Ramos (cell line): ENCODE measurements around the gene CNRIP1.
"Not testable (repeated sequence)": the region's sequence is repeated elsewhere in the genome, so short reads cannot be mapped to it uniquely, and the experiment has no call there.

Experiments used
- in situ Hi-C: fragments of 300-500 bp; cut with MboI; formaldehyde crosslinking; loops from one replicate; pipeline ENCODE4 v1.14.3; 2022; ENCODE audit warnings: low sequenced_read_pairs; ENCODE audit not compliant: unreplicated experiment

The CNRIP1 gene

DNA sequence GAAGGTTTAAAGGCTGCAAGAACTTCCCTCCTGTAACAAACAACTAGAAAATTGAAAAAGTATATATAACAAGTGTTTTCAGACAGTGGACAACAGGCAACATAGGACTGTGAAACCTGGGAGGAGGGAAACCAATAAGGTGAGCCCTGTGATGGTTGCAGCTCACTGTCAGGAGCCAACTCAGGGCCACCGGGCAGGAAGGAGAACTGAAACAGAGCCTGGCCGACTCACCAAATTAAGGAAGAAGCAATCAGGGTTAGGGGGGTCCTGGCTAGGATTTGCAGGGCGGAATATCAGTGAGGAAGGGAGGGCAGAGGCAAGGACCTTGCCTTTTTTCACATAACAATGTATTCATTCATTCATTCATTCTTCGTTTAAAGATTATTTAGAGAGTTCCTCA is 21.8 kb upstream of the CNRIP1 start:
- in situ Hi-C loops = loop anchor here (25.0 kb wide), 1 partner anchor 571 kb away; no protein-coding TSS in a partner anchor

DNA sequence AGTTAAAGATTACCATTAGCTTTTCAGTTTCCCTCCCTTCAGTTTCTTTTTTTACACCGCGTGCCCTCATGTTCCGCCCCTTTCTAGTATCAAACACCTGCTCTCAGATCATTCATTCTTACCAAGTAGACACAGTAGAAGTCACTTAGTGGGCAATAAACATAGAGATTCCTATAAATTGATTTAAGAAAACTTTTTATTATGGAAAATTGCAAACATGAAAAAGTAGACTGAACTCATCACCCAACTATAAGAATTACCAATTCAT is 21.2 kb upstream of the CNRIP1 start:
- in situ Hi-C loops = loop anchor here (25.0 kb wide), 1 partner anchor 571 kb away; no protein-coding TSS in a partner anchor

DNA sequence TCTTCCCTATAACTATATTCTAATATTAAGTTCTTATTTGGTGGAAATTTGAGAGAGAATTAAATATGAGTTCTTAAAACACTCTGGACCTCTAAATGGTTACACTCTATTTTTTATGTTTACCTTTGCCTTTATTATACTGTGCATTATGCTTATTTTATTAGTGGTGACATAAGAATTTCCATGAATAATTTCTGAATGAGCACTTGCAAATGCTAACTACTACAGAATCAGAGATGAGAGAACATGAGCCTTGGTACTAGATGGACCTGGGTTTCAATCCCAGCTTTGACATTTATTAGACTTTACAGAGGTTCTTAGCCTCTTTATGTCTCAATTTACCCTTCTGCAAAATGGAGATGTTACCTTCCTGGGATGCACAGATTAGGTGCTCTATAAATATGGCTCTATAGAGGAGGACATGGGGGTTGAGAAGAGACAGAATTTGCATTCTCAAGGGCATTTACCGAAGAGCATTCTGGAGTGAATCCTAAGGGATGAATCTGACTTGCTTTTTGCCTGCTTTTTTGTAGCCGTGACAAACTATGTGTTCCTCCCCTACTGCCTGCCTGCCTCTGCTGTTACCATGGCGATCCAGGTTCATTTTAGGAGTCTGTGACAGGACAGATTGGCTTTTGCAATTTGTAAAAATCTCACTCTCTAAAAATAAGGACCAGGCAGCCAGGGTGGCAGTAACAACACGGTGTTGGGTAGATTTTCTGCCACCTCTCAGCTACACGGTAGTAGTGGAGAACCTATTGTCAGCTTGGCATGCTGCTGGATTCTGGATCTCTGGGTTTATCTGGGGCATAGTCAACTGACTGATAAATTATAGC is 20.7 kb upstream of the CNRIP1 start:
- in situ Hi-C loops = loop anchor here (25.0 kb wide), 1 partner anchor 572 kb away; no protein-coding TSS in a partner anchor

DNA sequence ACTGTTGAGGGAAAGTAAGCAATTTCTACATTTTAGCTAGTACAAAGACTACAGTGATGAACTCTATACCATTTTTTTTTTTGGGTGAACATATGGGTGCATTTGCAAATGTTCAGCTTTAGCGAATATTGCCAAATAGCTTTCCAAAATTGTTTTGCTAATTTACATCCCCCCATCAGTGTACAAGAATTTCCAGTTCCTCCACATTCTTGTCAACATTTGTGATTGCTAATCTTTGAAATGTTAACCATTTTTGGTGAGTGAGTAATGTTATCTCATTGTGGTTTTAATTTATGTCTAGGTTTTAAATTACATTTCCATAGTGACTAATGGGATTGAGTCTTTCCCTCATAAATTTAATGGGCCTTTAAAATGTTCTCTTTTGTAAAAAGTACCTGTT is 16.4 kb upstream of the CNRIP1 start:
- in situ Hi-C loops = loop anchor here (25.0 kb wide), 1 partner anchor 576 kb away; no protein-coding TSS in a partner anchor

DNA sequence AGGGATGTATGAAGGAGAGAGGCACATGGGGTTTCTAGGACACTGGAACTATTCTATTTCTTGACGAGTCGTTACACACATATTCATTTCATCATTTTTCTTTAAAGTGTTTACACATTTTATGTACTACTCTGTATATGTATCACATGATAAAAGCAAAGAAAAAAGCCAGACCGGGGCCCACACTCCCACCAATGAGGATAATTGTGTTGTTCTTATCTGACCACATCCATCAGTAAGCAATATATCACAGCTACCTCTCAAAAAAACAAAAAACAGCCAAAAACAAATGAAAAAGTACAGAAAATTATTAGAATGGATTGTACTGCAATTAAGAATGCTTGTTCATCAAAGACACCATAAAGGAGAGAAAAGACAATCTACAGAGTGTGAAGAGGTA is 14.2 kb upstream of the CNRIP1 start:
- in situ Hi-C loops = loop anchor here (25.0 kb wide), 1 partner anchor 578 kb away; no protein-coding TSS in a partner anchor

DNA sequence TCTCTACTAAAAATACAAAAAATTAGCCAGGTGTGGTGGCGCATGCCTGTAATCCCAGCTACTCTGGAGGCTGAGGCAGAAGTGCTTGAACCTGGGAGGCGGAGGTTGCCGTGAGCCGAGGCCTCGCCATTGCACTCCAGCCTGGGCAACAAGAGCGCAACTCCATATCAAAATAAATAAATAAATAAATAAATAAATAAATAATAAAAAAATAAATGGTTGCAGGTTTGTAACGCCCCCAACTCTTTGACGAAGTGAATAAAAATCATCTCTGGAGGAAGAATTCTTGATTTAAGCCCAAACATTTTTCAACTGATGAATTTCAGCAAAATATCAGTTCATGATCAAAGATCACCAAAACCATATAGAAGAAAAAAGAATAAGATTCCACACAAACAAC is 13.3 kb upstream of the CNRIP1 start:
- in situ Hi-C loops = loop anchor here (25.0 kb wide), 1 partner anchor 579 kb away; no protein-coding TSS in a partner anchor

DNA sequence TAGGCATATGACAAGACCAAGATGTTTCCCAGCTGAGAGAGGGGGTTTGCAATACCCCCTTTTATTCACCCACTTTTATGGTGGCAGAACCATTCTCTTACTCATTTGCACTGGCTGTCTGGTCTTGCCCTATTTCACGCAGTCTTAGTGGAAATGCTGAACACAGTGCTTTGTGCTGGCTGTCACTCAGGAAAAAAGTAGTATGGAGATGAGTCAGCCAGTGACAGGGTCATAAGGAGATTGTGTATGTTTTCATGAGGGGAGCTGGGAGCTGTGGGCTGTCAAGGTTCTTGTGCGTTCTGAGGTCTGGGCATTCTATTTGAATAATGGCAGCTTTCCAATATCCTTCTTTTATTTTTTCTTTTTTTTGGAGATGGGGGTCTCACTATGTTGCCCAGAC is 10.9 kb upstream of the CNRIP1 start:
- in situ Hi-C loops = loop anchor here (25.0 kb wide), 1 partner anchor 582 kb away; no protein-coding TSS in a partner anchor

DNA sequence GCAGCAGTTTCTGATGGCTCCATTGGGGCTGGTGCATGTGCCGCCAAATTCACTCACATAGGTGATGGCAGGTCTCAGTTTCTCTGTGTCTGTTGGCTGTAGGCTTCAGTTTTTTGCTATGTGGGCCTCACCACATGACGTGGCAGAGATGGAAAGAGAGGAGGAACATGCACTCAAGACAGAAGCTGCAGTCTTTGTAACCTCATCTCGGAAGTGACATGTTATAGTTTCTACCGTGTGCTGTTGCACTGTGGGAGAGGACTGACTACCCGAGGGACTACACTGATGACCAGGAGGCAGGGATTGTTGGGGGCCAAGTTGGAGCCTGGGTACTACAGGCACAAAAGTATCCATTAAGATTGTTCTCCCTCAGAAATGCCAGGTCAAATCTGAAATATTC is 9.2 kb upstream of the CNRIP1 start:
- in situ Hi-C loops = loop anchor here (25.0 kb wide), 1 partner anchor 583 kb away; no protein-coding TSS in a partner anchor

DNA sequence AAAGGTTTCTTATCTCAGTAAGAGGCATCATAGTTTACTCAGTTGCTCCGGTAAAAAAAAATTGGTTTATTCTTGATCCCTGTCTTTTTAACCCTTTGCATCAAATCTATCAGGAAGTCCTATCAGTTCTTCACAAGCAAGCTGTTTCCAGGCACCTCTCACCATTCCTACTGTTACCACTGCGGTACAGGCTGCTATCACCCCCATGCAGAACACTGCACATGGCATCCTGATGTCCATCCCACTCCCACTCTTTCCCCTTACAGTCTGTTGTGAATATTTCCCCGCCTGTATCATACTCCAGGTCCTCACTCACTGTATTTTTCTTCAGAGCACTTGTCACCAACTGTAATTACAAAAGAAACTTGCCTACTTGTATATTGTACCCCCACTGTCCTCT is 5.3 kb upstream of the CNRIP1 start:
- in situ Hi-C loops = loop anchor here (25.0 kb wide), 1 partner anchor 587 kb away; no protein-coding TSS in a partner anchor

DNA sequence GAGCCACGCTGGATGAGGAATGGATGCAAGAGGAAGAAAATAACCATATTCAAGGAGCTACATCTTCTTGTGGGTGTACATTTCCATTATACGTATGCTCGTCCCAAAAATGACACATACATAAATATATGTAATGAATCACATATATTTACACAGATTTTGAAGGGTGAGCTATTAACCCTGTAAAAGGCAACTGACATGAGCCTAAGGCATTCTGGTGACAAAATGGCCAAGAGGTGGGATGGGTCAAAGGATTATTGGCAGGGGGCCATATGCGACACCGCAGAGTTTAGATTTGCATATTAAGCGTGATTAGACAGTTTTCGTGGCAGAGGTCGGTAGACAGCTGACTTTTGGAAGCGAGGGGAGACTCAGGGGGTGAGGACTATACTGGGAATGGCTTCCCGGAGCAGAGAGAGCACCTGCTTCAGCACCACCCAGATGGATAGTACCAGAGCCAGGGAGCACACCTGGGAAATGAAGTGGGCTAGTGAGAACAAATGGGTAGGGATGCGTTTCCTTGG is 431 bp upstream of the CNRIP1 start:
- in situ Hi-C loops = no loop called here

DNA sequence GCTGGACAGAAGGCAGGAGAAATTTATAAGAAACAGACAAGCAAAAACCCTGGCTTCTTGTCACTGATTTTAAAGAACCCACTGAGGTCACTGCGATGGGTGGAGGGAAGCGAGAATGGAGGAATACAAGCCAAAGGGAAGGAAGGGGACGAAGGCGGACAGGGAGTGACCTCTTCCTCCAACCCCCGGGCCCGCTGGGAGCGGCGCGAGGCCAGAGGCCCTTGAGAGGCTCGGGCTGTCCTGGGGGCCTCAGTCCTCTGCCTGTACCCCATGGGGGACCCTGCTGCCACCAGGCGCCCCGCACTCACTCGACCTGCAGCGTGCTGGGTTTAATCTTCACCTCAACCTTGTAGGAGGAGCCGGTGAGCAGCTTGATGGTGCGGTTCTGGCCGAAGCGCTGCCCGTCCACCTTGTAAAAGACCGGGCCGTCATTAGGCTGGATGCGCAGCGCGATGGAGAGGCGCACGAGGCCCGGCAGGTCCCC is 793 bp downstream of the CNRIP1 start:
- in situ Hi-C loops = no loop called here

DNA sequence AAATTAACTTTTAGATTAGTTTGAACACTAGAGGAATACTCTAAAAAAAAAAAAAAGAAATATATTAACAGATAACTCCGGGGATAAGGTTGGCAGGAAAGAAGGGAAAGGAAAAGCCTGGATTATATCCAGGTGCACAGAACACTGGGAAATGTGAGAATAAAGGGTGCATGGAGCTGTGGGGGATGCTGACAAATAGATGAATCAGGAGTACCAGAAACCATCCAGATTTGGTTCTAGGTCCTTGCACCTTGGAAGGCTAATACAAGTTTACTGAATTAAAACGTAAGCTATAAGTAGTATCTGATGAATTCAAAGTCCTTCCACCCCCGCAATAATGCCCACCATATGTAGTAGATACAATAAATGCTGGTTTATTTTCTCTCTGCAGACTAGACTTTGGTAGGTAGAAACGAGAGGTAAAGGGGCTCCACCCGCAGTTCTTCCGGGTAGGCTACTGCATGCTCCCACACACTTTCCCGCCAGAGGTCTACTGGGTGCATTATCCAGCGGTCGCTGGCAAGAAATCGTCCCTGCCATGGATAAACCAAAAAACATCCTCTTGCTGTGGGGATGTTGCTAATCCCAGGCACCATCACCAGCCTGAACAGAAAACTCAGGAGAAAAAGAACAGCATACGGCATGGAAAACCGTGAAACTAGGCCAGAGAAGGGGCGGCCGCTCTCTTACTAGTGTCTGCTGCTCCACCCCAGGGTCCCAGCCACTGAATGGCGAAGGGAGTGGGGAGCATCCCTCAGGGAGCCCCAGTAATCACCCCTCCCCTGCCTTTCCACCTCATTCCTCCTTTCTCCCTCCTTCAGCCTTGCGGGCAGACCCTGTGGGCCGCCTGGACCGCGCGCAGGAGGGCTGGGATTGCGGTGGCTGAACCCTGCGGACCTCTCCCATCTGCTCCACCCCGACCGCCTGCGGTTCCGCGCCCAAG is 1.5 kb downstream of the CNRIP1 start:
- in situ Hi-C loops = no loop called here

DNA sequence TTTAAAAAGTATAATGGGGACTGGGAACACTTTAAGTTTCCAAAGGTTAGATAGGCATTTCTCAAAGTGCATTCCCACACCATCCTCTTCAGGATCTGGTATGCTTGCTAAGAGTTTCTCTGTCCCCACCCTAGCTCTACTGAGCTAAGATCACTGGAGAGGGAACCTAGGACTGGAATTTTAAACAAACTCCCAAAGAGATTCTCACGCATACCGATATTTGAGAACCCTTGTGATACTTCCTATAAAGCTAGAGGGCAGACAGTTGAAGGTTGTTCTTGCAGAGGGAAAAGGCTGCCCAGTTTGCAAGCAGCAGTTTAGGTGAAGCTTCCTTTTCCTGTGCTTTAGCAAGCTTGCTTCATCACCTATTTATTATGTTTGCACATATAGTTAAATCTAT is 3.6 kb downstream of the CNRIP1 start:
- in situ Hi-C loops = no loop called here

DNA sequence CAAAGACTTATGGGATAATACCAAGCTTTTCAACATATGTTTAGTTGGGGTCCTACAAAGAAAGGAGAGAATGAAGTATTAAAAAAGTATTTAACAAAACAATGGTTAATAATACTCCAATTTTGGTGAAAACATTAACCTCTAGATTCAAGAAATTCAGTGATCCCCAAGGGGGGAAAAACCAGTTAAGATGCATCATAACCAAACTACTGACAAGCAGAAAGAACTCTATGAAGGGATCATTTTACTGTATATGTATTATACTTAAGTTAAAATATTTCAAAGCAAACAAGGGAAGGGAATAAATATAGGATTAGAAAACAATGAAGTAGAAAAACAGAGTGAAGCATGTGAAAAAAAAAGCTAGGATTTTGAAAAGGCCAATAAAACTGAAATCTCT is 8.7 kb downstream of the CNRIP1 start:
- in situ Hi-C loops = no loop called here

DNA sequence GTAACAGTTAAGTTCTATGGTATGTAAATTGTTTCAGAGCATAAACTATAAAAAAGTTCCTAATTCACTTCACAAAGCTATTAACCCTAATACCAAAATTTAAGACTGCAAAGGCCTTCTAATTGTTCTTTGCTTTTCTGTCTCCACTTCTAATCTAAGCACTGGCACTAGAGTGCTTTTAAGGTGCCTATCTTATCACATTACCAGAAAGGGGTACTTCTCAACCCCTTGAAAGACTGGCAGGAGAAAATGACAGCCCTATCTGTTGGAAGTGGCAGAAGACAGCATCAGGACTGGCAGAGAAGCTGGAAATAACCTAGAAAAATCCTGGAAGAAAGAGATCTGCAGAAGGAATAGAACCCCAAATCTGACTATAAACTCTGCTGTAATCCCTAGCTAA is 10.3 kb downstream of the CNRIP1 start:
- in situ Hi-C loops = no loop called here

DNA sequence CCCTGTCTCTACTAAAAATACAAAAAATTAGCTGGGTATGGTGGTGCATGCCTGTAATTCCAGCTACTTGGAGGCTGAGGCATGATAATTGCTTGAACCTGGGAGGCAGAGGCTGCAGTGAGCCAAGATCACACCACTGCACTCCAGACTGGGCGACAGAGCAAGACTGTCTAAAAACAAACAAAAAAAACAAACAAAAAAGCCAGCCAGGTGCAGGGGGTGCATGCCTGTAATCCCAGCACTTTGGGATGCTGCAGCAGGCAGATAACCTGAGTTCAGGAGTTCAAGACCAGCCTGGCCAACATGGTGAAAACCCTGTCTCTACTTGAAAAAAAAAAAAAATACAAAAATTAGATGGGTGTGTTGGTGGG is 15.9 kb downstream of the CNRIP1 start:
- in situ Hi-C loops = not testable (repeated sequence)

DNA sequence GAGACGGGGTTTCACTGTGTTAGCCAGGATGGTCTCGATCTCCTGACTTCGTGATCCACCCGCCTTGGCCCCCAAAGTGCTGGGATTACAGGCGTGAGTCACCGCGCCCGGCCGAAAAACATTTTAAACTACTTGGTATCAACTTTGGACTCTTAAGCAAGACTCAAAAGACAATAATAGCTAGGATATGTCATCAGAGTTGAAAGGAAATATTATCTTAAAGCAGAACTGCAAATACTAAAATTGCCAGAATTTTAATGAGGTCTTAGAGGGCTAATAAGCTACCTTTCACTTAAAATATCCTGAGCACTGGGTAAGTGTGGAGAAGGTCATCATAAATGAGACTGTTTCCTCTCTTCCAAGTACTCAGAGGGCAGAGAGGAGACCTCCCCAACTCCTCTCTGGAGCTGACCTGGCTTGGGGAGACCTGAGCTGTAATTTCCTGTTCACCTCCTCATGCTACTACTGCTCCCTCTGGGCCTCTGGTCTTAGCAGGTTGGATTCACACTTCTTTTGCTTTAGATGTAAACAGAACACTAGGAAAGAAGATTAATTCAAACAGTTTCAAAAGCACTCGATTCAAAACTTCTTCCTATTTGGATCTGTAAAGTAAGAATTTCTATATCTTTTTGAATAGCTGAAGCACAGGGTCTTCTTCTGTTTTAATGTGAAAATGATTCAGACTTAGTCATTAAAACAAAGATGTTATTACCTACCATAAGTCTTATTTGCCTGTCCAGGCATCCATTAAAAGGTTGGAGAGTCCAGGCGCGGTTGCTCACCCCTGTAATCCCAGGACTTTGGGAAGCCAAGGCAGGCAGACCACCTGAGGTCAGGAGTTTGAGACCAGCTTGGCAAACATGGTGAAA is 16.5 kb downstream of the CNRIP1 start:
- in situ Hi-C loops = no loop called here

DNA sequence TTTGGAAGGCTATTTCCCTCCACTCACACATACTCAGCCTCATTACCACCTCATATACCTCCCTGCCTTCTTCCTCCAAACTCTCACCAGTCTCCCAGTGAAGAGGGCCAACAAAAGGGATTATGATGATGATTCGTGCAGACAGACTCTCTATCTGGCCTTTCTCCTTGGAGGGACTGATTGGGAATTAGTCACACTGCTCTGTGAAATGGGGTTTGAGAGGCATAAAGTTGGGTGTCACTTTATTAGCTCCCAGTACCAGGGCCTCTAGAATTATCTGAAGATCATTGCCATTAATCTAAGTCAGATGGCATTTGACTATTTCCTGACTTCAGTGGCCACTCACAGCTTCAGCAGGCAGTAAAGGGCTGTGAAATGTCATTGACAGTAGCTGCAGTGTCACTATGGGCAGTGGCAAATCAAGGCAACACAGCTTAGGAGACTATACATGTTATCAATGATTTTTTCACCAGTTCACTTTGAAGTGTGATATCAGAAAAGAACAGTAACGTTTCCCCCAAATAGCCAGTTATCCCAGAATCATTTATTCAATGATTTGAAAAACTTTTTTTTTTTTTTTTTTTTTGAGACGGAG is 17.4 kb downstream of the CNRIP1 start:
- in situ Hi-C loops = no loop called here

DNA sequence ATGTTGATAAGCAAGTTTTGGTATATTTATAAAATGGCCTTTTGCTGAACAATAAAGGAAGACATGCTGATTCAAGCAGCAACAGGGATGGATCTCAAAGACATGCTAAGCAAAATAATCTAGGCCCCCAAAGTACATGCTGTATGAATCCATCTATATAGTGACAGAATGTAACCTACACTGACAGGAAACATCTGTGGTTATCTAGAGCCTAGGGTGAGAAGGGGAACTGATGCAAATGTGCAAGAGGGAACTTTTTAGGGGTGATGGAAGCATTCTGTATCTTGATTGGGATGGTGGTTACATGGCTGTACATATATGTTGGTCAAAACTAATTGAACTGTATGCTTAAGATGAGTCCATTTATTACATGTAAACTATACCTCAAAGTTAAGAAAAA is 24.2 kb downstream of the CNRIP1 start:
- in situ Hi-C loops = loop anchor here (10.0 kb wide), 1 partner anchor 149 kb away; no protein-coding TSS in a partner anchor
